ENCODE results near the gene CITED2.
"Not testable (repeated sequence)": the region's sequence is repeated elsewhere in the genome, so short reads cannot be mapped to it uniquely, and the experiment has no call there.

CITED2 gene

DNA sequence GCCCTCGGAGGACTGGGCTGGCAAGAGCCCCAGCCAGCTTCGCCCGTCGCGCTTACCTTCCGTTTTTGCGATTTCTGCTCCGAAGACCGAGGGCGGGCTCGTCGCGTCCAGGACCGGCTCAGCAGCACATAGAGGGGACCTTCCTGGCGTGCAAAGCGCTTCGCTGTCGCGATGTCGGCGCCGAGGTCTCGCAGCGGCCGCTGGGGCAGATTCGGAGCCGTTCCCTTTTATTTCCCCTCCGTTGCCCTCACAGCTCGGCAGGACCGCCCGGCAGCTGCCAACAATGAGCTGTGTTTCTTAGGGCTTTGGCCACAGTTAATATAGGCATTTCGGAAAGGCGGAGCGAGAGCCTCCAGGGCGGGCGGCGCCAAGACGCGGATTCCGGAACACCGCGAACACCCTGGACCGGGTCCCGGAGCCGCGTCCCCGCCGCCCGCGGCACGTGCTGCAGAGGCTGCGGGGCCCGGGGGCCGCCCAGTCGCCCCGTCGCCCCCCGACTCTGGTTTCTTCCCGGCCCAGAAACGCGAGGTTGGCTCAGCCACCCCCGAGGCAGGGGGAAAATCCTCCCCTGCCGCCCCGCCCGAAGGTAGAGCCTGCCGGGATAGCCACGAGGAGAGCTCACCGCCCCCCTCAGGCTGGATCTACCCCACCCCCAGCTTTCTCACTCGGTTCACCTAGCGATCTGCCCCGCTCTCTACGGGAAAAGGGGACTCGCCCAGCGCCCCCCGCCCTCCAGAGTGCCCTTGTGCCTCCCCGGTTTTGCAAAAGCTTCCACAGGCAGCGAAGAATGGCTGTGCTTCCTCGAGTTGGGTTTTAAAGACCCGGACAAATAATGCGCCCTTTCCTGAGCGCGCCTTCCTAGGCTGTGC is at the start of gene CITED2:
Gene CITED2, minus strand, starts transcription at position 292 of the 869 bp plus-strand sequence. CDS start 704 bp downstream, outside the sequence.
- DNase-seq: peak; percentile 79

- no peak for DNase-seq
Measured at GRCh38 chr6:139423037-139423703, 48.7 kb upstream of the CITED2 start.

GRCh38 chr6:139422105-139423036 is 47.9 kb upstream of the CITED2 start:
- no peak for DNase-seq

DNA sequence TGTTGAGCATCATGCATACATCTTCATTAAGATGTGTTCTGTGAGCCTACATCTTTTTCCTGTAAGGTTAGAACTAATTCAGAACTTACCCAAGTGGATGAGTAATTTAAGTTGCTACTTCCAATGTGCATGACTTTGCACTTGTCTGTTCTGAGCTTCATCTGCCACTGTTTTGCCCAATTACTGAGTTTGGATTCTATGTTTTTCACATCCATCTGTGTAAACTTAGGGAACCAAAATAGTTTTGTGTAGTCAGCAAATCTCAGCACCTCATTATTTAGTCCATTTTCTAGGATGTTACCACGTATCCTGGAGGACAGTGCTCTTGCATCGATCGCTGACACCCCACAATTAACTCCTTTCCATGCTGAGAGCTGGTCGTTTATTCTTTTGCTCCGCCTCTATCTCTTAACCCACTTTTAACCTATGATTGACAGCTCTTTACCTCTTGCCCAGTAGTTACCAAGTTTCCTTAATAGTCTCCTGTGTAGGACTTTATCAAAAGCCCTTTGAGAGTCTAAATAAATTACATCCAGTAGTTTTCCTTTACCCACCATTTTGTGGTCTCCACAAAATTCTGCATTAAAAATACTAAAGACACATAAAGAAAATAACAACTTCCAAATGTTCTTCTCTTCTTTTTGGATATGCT is 44.2 kb upstream of the CITED2 start:
- DNase-seq: no peak

GRCh38 chr6:139416146-139416545 is 41.7 kb upstream of the CITED2 start:
- DNase-seq: no peak

DNA sequence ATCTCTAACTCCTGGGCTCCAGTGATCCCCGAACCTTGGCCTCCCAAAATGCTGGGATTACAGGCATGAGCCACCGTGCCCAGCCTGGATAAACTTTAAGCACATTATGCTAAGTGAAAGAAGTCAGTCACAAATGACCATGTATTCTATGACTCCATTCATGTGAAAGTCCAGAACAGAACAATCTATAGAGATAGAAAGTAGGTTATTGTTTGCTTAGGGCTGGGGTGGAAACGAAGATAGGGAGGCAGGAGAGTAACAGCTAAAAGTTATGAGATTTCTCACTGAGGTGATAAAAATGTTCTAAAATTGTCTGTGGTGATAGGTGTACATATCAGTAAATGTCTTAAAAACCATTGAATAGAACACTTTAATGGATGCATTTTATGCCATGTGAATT is 40.9 kb upstream of the CITED2 start:
- no peak for DNase-seq

DNA sequence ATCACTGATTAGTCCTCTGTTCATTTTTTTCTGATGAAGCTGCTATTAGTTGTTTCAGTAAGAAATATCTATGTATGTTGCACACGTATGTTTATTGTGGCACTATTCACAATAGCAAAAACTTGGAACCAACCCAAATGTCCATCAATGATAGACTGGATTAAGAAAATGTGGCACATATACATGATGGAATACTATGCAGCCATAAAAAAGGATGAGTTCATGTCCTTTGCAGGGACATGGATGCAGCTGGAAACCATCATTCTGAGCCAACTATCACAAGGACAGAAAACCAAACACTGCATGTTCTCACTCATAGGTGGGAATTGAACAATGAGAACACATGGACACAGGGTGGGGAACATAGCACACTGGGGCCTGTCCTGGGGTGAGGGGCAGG is 37.7 kb upstream of the CITED2 start:
- DNase-seq: not testable (repeated sequence)

GRCh38 chr6:139409026-139409425 is 34.6 kb upstream of the CITED2 start:
- DNase-seq: no peak

GRCh38 chr6:139407718-139408222 is 33.3 kb upstream of the CITED2 start:
- DNase-seq: no peak

DNA sequence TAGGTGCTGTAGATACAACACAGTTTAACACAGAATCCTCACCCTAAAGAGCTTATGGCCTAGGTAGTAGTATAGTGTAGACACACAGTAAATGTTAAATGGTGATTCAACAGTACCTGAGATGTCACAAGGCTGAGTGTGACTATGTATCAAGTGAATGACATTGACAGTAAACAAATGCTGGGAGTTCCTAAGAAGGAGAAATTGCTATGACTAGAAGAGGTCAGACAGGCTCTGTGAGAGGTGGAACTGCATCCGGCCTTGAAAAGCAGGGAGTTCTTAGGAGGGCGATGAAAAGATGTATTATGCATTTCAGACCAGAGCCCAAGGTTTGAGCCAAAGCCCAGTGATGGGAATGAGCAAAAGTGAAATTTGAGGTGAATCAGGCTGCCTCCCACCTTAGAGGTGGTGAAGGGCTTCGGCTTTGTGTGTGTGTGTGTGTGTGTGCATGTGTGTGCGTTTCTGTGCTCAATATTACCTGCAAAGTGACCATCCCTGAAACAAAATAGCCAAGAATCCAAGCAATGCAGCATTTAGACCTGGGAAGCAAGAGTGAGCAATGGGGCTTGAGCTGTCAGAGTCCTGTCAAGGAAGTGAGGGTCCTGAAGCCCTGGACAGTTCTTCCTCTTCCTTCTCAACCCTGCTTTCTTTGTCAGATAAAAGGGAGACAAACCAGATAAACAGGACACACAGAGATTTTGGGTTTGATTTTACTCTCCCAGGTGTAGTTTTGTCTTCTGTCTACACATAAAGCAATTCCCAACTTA is 32.3 kb upstream of the CITED2 start:
- no peak for DNase-seq

- DNase-seq: no peak
Measured at GRCh38 chr6:139402876-139403386, 28.5 kb upstream of the CITED2 start.

DNA sequence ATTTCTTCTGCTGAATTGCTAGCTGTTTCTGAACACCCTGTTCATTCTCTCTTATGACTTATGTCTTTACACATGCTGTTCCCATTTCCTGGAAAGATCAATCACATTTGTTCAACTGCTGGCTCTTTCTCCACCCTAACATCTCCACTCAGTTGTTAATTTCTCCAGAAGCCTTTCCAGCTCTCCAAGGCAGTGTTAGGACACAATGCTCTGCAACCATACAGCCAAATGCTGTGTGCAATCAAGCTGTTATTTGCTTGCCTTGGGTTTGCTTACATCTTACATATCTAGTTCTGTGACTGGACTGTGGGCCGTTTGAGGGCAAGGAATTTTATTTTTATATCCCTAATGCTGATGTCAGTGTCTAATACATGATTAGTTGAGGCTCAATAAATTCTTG is 24.2 kb upstream of the CITED2 start:
- DNase-seq: no peak

DNA sequence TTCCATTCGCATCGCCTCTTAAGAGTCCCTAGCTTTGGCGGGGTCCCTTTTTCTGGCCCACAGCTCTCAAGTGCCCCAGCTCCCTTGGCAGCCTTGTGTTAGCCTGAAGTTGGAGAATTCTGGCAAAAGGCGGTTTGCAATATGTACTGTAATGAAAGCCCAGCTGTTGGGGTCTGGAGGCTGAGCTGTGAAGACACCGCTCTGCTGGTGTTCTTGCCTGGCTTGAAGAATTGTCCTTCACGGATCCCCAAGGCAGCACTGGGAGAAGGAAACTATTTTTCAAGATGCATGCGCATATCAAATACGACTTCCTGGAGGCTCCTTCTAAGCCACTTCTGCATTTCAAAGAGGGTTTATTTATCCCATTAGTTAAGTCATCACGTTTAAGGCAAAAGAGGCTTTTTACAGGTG is 21.4 kb upstream of the CITED2 start:
- DNase-seq: no peak

GRCh38 chr6:139395371-139395770 is 20.9 kb upstream of the CITED2 start:
- DNase-seq: no peak

DNA sequence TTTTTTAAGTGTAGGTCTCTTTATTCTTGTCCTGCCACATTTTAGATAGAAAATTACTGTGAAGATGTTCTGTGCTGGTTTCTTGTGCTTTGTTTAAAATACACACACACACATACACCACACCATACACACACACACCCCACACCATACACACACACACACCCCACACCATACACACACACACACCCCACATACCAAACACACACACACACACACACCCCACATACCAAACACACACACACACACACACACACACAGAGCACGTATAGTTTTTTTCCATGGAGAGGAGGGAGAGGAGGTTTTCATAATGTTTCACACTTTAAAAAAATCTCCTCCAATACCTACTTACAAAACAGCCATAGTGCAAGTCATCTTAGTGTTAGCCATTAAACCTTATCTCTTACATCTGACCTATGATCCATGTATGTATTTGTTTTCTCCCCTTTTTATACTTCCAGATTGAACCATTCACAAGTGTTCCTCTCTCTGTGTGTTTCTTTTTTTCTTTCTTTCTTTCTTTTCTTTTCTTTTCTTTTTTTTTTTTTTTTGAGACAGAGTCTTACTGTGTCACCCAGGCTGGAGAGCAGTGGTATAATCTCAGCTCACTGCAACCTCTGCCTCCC is 19.7 kb upstream of the CITED2 start:
- DNase-seq: no peak

- DNase-seq: no peak
Measured at GRCh38 chr6:139392794-139393193, 18.3 kb upstream of the CITED2 start.

DNA sequence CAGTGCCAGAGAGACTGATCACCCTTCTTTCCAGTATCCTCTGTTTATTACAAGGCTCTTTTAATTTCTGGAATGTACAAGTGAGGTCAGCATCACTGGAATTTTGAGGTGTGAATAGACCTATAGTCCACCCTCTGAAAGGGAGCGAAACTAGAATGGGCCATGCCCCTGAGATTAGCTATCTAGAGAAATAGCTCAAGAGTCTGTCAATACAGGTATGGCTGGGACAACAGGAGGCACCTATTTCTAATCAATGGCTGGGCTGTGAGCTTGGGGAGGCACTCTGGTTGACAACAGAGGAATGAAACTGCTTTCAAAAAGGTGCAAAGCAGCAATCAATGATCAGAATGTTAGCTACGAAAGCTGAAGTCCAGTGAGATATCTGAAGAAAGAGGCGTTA is 17.3 kb upstream of the CITED2 start:
- DNase-seq: no peak

DNA sequence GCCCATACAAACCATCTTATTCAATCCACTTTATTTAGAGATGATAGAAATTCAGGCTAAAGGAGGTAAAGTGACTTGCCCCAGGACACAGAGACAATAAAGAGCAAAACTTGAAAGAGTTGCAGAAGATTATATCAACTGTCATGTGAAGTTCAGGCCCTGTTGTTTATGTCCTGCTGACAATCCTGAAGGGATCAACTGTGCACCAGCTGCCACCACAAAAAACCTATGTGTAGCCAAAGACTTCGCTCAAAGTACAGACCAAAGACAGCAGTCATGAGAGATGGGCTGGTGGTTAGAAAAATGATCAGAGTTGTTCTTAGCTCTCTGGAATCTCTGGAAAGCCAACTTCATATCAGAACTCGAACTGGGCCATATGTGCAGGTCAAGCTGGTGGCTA is 16.0 kb upstream of the CITED2 start:
- DNase-seq: no peak

DNA sequence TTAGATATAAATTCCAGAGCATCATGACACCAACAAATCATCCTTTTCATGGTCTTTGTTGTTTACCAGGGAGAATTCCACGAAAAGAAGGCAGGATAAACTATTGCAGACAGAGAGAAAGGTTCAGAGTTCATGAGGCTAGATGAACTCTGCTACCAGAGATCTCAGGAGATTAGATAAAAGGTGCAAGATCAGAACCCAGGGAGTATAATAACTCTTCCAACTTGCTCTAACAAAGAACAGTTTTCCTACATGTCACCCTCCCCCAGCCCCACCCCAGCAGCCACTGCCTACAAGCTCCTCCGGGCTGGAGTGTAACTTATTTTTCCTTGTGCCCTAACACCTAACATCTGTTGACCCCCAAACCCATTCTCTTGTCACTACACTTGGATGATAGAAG is 13.9 kb upstream of the CITED2 start:
- DNase-seq: no peak

- no peak for DNase-seq
Measured at GRCh38 chr6:139386404-139386803, 12.0 kb upstream of the CITED2 start.

Measured in COR-L47 (cell line).